NCI-H2196 (cell line): ENCODE measurements around the gene PILRB.
"Not testable (repeated sequence)": the region's sequence is repeated elsewhere in the genome, so short reads cannot be mapped to it uniquely, and the experiment has no call there.

Experiments
- DNase-seq: peaks from one replicate; lab custom pipeline; 2025; ENCODE audit not compliant: unreplicated experiment; lab: John Stamatoyannopoulos, UW

The PILRB gene

DNA sequence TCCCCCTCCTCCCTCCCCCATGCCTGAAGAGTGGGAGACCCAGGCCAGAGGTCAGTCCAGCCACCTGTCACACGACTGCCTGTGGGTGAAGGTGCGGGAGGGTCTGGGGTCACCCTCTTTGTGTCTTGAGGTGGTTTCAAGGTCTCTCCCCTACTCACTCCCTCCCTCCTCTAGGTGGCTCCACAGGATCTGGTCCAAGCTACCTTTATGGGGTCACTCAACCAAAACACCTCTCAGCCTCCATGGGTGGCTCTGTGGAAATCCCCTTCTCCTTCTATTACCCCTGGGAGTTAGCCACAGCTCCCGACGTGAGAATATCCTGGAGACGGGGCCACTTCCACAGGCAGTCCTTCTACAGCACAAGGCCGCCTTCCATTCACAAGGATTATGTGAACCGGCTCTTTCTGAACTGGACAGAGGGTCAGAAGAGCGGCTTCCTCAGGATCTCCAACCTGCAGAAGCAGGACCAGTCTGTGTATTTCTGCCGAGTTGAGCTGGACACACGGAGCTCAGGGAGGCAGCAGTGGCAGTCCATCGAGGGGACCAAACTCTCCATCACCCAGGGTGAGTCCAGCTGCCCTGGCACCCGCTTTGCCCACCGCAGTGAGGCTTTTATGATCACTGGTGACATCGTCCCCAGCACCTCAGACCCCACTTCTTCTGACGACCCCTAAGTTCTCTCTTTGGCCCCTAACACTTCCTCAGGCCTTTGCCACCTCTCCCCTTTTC, 16.1 kb downstream of the PILRB start:
- not testable (repeated sequence) for DNase-seq

DNA sequence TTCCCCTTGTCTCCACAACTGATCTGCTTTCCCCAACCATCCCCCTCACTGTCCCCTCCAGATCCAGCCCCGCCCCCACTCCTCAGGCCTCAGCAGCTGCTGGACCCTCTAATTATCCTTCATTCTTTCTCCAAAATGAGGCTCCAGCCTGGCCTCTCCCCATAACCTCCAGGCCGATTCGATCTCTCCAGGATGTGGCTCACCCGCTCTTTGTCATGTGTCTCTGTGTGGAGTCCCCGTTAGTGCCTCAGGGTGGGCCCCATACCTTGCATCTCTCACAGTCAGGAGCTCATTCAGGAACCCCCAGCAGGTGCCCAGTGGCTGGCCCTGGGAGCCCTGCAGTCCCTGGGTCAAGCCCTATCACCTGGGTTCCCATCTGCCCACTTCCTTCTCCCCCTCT, 16.7 kb downstream of the PILRB start:
- DNase-seq: no peak

GRCh38 chr7:100376066-100376465, 18.1 kb downstream of the PILRB start:
- DNase-seq: no peak

- DNase-seq: no peak
These were observed 20.3 kb downstream of the PILRB start for GRCh38 chr7:100378114-100378755.

- no peak for DNase-seq
These were observed 22.3 kb downstream of the PILRB start for GRCh38 chr7:100380196-100380595.

DNA sequence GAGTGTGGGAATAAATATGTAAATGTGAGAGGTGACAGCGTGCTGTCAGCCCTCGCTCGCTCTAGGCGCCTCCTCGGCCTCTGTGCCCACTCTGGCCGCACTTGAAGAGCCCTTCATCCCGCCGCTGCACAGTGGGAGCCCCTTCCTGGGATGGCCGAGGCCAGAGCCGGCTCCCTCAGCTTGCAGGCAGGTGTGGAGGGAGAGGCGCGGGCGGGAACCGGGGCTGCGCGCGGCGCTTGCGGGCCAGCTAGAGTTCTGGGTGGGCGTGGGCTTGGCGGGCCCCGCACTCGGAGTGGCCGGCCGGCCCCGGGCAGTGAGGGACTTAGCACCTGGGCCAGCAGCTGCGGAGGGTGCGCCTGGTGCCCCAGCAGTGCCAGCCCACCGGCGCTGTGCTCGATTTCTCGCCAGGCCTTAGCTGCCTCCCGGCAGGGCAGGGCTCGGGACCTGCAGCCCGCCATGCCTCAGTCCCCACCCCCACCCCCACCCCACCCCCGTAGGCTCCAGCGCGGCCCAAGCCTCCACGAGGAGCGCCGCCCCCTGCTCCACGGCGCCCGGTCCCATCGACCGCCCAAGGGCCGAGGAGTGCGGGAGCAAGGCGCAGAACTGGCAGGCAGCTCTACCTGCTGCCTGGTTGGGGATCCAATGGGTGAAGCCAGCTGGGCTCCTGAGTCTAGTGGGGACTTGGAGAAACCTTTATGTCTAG, 23.8 kb downstream of the PILRB start:
- not testable (repeated sequence) for DNase-seq

DNA sequence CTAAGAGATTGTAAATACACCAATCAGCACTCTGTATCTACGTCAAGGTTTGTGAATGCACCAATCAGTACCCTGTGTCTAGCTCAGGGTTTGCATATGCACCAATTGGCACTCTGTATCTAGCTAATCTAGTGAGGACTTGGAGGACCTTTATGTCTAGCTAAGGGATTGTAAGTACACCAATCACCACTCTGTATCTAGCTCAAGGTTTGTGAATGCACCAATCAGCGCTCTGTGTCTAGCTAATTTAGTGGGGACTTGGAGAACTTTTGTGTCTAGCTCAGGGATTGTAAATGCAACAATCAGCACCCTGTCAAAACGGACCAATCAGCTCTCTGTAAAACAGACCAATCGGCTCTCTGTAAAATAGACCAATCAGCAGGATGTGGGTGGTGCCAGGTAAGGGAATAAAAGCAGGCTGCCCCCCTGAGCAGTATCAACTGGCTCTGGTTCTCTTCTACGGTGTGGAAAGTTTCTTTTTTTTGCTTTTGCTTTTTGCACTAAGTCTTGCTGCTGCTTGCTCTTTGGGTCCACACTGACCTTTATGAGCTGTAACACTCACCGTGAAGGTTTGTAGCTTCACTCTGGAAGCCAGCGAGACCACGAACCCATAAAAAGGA, 24.4 kb downstream of the PILRB start:
- peak; percentile 75 for DNase-seq

GRCh38 chr7:100384628-100385294, 26.8 kb downstream of the PILRB start:
- no peak for DNase-seq

DNA sequence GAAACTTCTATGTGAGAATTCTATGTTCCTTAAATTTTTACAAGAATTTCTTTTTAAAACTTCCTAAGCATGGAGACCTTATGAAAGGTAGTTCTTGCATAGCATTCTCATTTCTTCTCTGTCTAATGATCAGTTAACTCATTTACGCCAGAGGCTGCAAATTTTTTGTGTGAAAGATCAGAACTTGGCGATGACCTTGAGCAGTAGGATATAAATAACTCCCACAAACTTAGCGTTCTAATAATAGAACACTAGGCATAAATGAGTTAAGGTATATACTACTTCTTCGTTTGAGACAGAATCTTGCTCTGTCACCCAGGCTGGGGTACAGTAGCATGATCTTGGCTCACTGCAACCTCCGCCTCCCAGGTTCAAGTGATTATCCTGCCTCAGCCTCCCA, 29.0 kb downstream of the PILRB start:
- DNase-seq: no peak

- no peak for DNase-seq
These were observed 29.8 kb downstream of the PILRB start for GRCh38 chr7:100387695-100388094.

- no peak for DNase-seq
These were observed 31.6 kb downstream of the PILRB start for GRCh38 chr7:100389437-100390088.

DNA sequence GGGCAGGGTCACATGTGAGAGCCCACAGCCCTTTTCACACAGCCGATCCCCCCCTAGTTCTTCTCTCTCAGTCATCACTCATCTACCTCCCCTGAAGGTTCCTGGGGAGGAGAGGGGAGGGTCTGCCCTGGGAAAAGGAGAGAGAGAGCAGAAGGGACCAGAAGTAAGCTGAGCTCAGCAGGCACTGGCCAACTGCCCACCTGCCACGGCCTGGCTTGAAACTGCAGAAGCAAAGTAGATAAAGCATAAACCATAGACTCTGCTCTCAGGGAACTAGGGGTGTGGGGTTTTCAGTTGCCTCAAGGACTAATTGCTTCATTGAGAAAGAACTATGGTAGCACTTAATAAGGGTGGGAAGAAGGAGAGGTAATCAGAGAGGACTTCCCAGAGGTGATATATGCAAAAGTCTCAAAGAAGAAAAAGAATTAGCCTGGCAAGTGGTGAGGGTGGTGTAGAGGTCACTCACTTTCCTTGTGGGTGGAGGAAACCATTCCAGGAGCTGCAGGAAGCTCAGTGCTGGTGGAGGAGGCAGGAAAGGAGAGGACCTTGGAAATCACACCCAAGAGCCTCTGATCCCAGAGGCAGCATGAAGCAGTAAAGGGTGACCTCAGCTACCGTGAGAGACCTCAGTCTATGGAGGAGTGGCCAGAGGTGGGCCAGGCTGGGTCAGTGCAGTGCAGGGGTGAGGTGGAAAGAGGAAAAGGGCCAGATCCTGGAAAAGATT, 32.5 kb downstream of the PILRB start:
- DNase-seq: no peak

GRCh38 chr7:100393233-100393905, 35.5 kb downstream of the PILRB start:
- no peak for DNase-seq

- no peak for DNase-seq
These were observed 36.2 kb downstream of the PILRB start for GRCh38 chr7:100394077-100394476.

DNA sequence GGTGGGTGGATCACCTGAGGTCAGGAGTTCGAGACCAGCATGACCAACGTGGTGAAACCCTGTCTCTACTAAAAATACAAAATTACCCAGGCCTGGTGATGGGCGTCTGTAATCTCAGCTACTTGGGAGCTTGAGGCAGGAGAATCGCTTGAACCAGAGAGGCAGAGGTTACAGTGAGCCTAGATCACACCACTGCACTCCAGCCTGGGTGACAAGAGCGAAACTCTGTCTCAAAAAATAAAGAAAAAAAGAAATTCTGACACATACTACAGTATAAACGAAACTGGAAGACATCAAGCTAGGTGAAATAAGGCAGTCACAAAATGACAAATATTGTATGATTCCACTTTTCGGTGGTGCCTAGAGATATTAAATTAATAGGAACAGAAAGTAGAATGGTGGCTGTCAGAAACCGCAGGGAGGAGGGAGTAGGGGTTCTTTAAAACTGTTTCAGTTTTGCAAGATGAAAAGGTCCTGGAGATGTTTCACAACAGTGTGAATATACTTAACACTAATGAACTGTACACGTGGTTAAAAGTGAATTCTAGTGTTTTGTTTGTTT, 38.6 kb downstream of the PILRB start:
- no peak for DNase-seq

DNA sequence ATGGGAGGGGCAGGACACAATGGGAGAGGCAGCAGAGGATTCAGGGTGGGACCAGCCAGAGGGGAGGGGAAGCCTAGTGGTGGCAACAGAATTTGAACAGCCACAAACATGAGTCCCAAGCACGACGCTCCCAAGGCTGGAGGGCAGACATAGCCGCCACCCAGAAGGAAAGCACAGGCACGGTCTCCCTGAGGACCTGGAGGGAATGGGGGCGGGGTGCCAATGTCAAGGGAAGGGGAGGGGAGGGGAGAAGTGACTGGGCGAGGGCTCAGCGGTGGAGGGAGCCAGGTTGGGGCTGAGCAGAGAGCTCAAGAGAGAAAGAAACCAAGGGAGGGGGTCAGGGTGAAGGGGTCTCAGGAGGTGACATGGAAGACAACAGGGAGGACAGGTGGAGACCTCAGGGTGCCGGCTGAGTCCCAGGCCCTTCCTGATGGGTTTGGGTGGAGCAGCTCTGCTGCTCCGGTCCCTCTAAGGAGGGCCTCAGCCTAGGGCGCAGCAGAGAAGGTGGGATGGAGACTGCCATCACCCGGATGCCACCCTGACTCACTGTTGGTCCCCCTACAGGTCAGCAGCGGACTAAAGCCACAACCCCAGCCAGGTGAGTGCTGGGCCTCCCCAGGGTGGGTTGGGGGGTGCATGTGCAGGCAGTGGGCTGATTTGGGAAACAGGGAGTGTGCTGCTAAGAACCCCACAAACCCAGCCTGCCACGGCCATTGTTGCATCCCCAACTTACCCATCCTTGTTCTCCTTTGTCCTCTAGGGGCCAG, 39.6 kb downstream of the PILRB start:
- no peak for DNase-seq

DNA sequence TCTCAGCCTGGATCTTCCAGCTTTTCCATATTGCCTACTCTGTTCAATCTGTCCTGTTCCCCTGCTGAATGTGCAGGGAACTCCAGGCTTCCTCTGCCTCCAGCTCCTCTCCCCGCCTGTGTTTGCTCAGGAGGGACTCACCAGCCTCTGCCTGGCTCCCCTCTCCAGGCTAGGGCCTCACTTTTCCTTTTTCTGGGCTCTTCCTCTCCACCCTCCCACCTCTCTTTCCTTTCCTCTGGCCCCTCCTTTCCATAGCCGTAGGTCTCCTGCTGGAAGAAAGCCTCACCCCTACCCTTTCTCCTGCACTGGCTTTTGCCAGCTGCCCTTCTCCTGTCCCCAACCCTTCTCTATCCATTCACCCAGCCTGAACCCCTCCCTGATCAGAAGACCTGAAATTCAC, 40.3 kb downstream of the PILRB start:
- DNase-seq: no peak

DNA sequence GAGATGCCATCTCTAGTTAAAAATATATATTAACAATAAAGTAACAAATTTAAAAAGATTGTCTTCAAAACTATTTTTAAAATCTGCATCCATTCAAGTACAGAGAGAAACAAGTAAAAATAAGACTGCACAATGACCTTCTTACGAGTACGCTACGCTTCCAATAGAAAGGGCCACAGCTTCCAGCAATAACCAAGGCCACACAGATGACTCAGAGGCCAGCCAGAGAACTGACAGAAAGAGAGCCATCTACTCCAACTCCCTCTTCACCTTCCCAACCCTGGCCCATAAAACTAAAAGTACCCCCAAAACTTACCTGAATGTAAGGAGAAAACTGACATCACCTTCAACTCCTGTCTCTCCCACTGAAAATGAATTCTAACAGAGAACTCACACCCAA, 42.1 kb downstream of the PILRB start:
- DNase-seq: no peak
